ENCODE results near the gene BAZ2A. TPM values are rescaled to one million over a fixed set of nuclear protein-coding genes. Genes with fewer than 3 reads are reported as not detected.

BAZ2A gene
- total and polyA plus RNA-seq, 8 donors: 90.9 to 113 (median 97.6) TPM

DNA sequence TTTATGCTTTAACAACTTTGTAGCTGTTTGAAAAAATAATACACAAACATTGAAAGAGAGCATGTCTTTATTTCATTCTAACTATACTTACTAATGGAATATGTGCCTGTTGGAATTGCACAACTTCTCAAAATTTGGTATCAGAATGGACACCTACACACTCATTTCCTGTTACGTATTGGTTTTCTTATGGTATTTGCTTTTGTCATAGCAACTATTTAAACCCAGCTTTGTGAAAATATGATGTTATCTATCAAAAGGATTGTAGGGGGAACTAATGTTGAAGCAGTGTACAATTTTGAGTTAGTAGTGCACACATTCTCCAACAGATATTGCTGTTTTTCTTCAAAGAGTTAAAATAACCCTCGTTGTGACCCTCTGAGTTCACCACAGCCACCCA, 55.9 kb downstream of the BAZ2A start:
- TF ChIP-seq, protein P1, sequence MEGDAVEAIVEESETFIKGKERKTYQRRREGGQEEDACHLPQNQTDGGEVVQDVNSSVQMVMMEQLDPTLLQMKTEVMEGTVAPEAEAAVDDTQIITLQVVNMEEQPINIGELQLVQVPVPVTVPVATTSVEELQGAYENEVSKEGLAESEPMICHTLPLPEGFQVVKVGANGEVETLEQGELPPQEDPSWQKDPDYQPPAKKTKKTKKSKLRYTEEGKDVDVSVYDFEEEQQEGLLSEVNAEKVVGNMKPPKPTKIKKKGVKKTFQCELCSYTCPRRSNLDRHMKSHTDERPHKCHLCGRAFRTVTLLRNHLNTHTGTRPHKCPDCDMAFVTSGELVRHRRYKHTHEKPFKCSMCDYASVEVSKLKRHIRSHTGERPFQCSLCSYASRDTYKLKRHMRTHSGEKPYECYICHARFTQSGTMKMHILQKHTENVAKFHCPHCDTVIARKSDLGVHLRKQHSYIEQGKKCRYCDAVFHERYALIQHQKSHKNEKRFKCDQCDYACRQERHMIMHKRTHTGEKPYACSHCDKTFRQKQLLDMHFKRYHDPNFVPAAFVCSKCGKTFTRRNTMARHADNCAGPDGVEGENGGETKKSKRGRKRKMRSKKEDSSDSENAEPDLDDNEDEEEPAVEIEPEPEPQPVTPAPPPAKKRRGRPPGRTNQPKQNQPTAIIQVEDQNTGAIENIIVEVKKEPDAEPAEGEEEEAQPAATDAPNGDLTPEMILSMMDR (IDR thresholded peaks at IDR 0.05): no peak
- no peak for ATAC-seq
- no peak overlapping the region for H3K27ac ChIP-seq
- H3K9me3 ChIP-seq: no peaks in the 10 kb centered on the region
- H3K4me1 ChIP-seq: peaks cover 21 to 40% of the 10 kb centered on the region in 2 donors
- intact Hi-C loops (cut with DNase I): no loop called here
- no peak overlapping the region for H3K4me3 ChIP-seq
- DNase-seq: no peak
- peaks cover 0 to 17% of the 10 kb centered on the region in 2 donors for H3K36me3 ChIP-seq
- no peaks in the 10 kb centered on the region for H3K27me3 ChIP-seq

DNA sequence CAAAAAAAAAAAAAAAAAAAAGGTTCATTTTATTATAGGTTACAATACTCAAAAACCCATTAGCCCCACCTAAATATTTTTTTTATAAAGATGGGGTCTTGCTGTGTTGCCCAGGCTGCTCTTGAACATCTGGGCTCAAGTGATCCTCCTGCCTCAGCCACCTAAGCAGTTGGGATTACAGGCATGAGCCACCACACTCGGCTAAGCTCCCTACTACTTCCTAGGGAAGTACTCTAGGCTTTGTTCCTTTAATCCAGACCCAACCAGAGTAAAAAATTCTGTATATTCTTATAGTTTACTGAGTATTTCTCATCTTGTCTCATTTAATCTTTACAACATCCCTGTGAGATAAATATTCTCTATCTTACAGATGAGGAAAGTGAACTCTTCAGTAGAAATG, 57.8 kb downstream of the BAZ2A start:
- peaks cover 22 to 59% of the 10 kb centered on the region in 2 donors for H3K4me1 ChIP-seq
- intact Hi-C loops (cut with DNase I): no loop called here
- TF ChIP-seq, protein P1 (IDR thresholded peaks at IDR 0.05): no peak

DNA sequence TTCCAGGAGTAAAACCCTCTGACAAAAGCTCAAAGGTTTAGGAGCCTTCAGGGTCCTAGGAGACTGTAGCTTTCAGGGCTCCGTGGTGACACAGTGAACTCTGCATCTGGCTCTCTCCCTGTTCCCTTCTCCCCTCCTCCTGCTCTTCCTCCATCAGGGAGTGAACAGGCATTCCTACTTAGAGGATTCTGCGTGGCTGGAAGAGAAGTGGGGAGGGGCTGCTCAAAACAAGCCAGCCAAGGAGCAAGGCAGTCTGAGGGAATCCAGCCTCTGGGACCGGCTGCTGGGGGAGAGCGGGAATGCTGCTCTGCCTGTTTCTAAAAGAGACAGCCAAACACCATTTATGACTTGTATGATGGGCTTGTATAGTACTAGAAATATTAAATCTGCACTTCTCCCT, 59.0 kb downstream of the BAZ2A start:
- H3K27ac ChIP-seq: peak overlapping the region; percentile 83 to 92
- ATAC-seq: peak; percentile 50
- H3K4me3 ChIP-seq: no peak overlapping the region
- H3K9me3 ChIP-seq: no peaks in the 10 kb centered on the region
- intact Hi-C loops (cut with DNase I): no loop called here
- TF ChIP-seq, protein P1 (IDR thresholded peaks at IDR 0.05): no peak
- H3K4me1 ChIP-seq: peaks cover 27 to 71% of the 10 kb centered on the region in 2 donors
- H3K27me3 ChIP-seq: no peaks in the 10 kb centered on the region
- DNase-seq: peak in 2 of 4 donors; percentile 22 to 56
- H3K36me3 ChIP-seq: peaks cover 0 to 22% of the 10 kb centered on the region in 2 donors

More for the DNA sequence above, 57.8 kb downstream of the BAZ2A start:
- peaks cover 0 to 22% of the 10 kb centered on the region in 2 donors for H3K36me3 ChIP-seq
- H3K27ac ChIP-seq: no peak overlapping the region
- H3K27me3 ChIP-seq: no peaks in the 10 kb centered on the region
- DNase-seq (no peak), ATAC-seq (no peak)
- no peaks in the 10 kb centered on the region for H3K9me3 ChIP-seq
- no peak overlapping the region for H3K4me3 ChIP-seq

DNA sequence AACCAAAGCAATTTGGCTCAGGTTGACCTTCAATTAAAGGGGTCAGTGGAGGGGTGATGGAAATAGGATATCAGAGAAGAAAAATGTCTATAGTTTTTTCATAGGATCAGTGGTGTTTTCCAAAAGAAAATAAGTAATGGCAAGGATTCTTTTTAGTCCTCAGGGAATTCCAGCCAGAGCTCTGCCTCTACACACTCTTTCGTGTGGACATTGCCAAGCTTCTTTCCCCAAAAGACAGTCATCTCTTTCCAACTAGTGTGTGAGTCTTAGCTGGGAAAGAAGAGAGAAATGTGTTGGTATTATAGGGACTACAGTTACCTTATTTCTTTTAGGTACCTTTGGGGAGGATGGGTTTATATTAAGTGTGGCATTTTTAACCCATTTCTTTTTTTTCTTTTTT, 62.0 kb downstream of the BAZ2A start:
- Histone ChIP-seq H3K4me1 (peaks cover 33 to 87% of the 10 kb centered on the region in 2 donors), H3K4me3 (no peak overlapping the region), H3K27me3 (no peaks in the 10 kb centered on the region), H3K27ac (peak overlapping the region in 1 of 2 donors; percentile 92), H3K36me3 (peaks cover 0 to 19% of the 10 kb centered on the region in 2 donors), H3K9me3 (no peaks in the 10 kb centered on the region)
- intact Hi-C loops (cut with DNase I): no loop called here
- ATAC-seq (no peak), DNase-seq (no peak)
- TF ChIP-seq, protein P1 (IDR thresholded peaks at IDR 0.05): no peak

DNA sequence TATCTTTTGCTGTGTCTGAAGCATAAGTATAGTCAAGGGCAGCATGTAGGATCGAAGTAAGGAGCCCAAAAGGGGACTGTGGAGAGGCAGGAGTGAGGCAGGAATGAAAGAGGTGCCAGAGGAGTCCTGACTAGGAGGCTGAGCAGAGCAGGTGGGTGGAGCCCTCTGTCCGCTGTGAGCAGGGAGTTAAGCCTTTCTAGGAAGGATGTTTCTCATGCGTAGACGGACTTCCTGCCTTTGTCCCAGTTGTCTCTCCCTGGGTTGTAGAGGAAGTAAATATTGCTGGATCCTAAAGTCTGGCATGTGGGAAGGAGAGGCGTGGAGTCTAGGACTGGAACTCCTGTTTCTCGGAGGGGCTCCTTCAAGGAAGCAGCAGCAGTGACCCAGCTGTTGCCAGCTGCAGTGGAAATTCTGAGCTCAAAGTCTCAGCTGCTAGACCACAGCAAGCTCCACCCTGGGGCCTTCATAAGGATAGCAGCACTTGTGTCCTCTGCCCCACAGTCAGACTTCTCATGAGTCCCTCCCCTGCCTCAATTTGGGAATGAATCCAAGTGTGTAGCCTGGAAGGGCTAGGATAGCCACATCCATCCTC, 64.5 kb downstream of the BAZ2A start:
- H3K4me3 ChIP-seq: no peak overlapping the region

More for the DNA sequence above, 64.5 kb downstream of the BAZ2A start:
- TF ChIP-seq, protein P1 (IDR thresholded peaks at IDR 0.05): no peak
- Histone ChIP-seq H3K9me3 (no peaks in the 10 kb centered on the region), H3K4me1 (peaks cover 25 to 71% of the 10 kb centered on the region in 2 donors), H3K27ac (peak overlapping the region; percentile 80 to 92), H3K27me3 (no peaks in the 10 kb centered on the region), H3K36me3 (peaks cover 0 to 21% of the 10 kb centered on the region in 2 donors)
- ATAC-seq (peak; percentile 69), DNase-seq (peak in 3 of 4 donors; percentile 71 to 98 (median 94))
- intact Hi-C loops (cut with DNase I): no loop called here

Data from left lung (tissue), 10 donors.